Effector memory CD8-positive, alpha-beta T cell (primary cell): ENCODE results near the gene NCS1.

ENCODE experiments used
- ATAC-seq: fragments of 150-1000 bp; cut with Tn5 transposase; replicated peaks from 2 replicates; pipeline ENCODE4 v1.10.0; 2021; ENCODE audit warnings: mild to moderate bottlenecking, moderate library complexity
- DNase-seq, 3 experiments: peaks; one replicate each; pipeline ENCODE4 v3.0.0; 2021
- H3K27ac Mint-ChIP-seq, 2 donors: one replicate each; pipeline ENCODE4 v1.8.0; 2022; ENCODE audit warnings: mild to moderate bottlenecking in 2 of 2, mixed read lengths in 2 of 2, moderate library complexity in 2 of 2
- H3K27me3 Mint-ChIP-seq, 2 donors: one replicate each; pipeline ENCODE4 v1.8.0; 2022; ENCODE audit warnings: mixed read lengths in 2 of 2
- H3K36me3 Mint-ChIP-seq: one replicate; pipeline ENCODE4 v1.8.0; 2022; ENCODE audit warnings: mild to moderate bottlenecking, moderate library complexity, mixed read lengths; ENCODE audit not compliant: insufficient read depth
- H3K4me1 Mint-ChIP-seq, 2 donors: one replicate each; pipeline ENCODE4 v1.8.0; 2022; ENCODE audit warnings: low read depth in 2 of 2, mixed read lengths in 2 of 2
- H3K4me3 Mint-ChIP-seq, 2 donors: one replicate each; pipeline ENCODE4 v1.8.0; 2022; ENCODE audit warnings: mild to moderate bottlenecking in 2 of 2, mixed read lengths in 2 of 2, moderate library complexity in 2 of 2
- H3K9me3 Mint-ChIP-seq, 2 donors: one replicate each; pipeline ENCODE4 v1.8.0; 2022; ENCODE audit warnings: mixed read lengths in 2 of 2

NCS1 gene

DNA sequence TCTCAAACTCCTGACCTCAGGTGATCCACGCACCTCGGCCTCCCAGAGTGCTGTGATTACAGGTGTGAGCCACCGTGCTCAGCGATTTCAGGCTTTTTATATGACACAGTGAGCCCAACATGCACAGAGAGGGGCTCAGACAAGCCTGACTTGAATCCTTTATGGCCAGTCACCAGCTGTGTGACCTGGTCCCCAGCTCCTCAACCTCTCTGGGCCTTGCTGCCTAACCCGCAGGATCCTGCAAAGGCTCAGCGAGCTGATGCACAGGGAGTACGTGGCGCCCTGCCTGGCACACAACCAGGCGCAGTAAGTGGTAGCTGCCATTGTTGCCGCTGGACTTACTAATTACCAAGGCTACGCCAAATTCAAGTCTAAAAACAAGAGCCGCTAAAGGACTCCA is 16.6 kb upstream of the NCS1 start:
- Mint-ChIP-seq H3K9me3 (no peaks in the 10 kb centered on the region), H3K36me3 (no peaks in the 10 kb centered on the region), H3K4me3 (no peak overlapping the region), H3K4me1 (peaks cover 0 to 3% of the 10 kb centered on the region in 2 donors), H3K27ac (no peak overlapping the region), H3K27me3 (peaks cover 0 to 4% of the 10 kb centered on the region in 2 donors)
- ATAC-seq (no peak), DNase-seq (no peak)

DNA sequence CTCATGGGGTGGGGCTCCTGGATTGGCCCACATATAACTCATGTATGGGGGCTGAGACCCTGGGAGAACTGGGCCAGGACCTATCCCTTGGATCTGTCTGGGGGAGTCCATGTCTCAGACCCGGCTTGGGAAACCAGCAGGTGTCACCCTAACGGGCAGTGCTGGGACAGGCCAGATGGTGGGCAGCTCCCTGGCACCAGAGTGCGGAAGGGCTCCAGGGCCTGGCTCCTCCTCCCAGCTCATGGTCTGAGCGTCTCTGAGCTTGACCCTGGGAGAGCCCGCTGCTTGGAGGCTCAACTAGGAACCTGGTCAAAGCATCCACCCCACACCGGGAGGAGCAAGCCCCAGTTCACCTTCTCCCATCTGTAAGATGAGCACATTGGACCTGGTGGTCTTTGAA is 15.5 kb upstream of the NCS1 start:
- ATAC-seq (no peak), DNase-seq (no peak)
- Mint-ChIP-seq H3K4me1 (peaks cover 0 to 3% of the 10 kb centered on the region in 2 donors), H3K9me3 (no peaks in the 10 kb centered on the region), H3K36me3 (no peaks in the 10 kb centered on the region), H3K27ac (no peak overlapping the region), H3K4me3 (no peak overlapping the region), H3K27me3 (peaks cover 0 to 9% of the 10 kb centered on the region in 2 donors)

DNA sequence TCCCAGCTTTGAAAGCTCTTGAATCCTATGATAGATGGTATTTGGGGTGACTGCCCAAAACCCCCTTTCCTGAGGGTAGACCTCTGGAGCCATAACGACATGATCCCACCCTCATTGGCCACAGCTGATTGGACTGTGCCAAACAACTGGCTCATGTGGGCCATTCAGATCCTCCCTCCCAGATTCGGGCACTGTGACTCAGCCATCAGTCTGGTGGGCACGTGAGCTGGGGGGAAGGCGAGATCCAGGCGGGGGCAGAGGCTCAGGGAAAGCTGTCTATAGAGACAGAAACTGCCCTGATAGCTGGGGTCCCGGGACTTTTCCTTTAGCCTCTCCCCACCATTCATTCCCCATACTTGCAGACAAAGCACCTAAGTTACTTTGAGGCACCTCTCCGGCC is 15.1 kb upstream of the NCS1 start:
- no peak for ATAC-seq
- H3K4me3 Mint-ChIP-seq = no peak overlapping the region
- no peaks in the 10 kb centered on the region for H3K36me3 Mint-ChIP-seq
- DNase-seq = no peak
- H3K9me3 Mint-ChIP-seq = no peaks in the 10 kb centered on the region
- H3K27ac Mint-ChIP-seq = no peak overlapping the region
- H3K27me3 Mint-ChIP-seq = peaks cover 0 to 9% of the 10 kb centered on the region in 2 donors
- H3K4me1 Mint-ChIP-seq = peaks cover 0 to 3% of the 10 kb centered on the region in 2 donors

DNA sequence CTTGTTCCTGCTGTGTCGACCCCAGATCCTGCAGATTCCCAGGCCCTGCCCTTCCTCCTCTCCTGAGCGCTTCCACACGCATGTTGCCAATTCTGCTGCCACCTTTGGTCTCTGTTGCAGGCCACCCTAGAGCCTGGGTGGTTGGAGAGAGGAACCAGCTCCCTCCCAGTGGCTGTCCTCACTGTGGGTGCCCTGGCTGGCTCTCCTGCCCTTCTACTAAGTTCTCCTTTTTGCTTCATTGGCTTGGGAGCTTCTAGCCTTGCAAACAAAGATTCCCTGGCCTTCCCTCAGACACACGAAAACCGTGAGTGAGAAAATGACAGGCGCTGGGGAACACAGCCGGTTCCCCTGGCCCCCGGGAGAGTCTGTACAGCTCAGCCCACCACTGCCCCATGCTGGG is 14.2 kb upstream of the NCS1 start:
- Mint-ChIP-seq H3K27me3 (peaks cover 0 to 9% of the 10 kb centered on the region in 2 donors), H3K4me3 (no peak overlapping the region), H3K36me3 (no peaks in the 10 kb centered on the region), H3K9me3 (no peaks in the 10 kb centered on the region), H3K4me1 (peaks cover 0 to 3% of the 10 kb centered on the region in 2 donors), H3K27ac (peak overlapping the region in 1 of 2 donors; percentile 16)
- ATAC-seq (no peak), DNase-seq (no peak)

DNA sequence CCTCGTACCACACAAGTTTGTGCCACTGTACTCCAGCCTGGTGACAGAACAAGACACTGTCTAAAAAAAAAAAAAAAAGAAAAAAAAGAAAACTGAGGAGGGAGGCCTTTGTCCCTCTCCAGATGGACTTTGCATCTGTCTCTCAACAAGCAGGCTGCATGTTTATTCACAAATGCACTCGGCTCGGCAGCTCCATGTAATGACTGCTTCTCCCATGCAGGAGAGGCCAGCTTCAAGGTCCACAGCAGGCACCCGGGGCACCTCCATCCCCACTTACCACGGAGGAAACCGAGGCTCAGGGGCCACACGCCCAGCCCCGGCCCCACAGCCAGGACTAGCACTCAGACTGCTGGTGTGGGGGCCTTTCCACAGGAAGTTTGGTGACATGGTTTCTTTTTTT is 13.1 kb upstream of the NCS1 start:
- Mint-ChIP-seq H3K27me3 (peaks cover 0 to 9% of the 10 kb centered on the region in 2 donors), H3K27ac (no peak overlapping the region)
- ATAC-seq = no peak

DNA sequence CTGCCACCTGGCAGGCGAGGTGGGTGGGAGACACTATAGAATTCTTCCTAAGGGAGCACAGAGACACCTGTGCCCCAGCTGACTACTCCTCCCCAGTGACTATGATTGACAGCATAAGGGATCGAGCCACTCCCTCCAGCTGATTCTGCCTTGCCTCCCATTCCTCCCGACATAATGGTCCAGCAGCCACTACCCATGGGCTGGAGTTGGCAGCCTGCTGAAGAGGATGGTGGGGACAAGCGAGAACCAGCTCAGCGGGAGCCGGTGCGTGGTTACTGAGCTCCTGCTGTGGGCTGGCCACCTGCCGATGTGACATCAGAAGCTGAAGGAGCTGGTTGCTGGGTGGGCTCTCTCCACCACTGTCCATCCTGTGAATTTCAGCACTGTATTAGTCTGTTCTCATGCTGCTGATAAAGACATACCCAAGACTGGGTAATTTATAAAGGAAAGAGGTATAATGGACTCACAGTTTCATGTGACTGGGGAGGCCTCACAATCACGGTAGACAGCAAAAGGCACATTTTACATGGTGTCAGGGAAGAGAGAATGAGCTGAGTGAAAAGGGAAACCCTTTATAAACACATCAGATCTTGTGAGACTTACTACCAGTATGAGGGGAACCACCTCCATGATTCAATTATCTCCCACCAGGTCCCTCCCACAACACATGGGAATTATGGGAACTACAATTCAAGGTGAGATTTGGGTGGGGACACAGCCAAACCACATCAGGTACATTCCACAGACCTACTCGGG is 12.1 kb upstream of the NCS1 start:
- DNase-seq = no peak
- H3K27me3 Mint-ChIP-seq = peaks cover 0 to 9% of the 10 kb centered on the region in 2 donors
- peak overlapping the region in 1 of 2 donors; percentile 22 for H3K27ac Mint-ChIP-seq
- no peak for ATAC-seq
- no peak overlapping the region for H3K4me3 Mint-ChIP-seq
- H3K36me3 Mint-ChIP-seq = peaks cover 3% of the 10 kb centered on the region
- peaks cover 3 to 4% of the 10 kb centered on the region in 2 donors for H3K4me1 Mint-ChIP-seq
- no peaks in the 10 kb centered on the region for H3K9me3 Mint-ChIP-seq

More for the DNA sequence above, 13.1 kb upstream of the NCS1 start:
- no peak for DNase-seq
- Mint-ChIP-seq H3K9me3 (no peaks in the 10 kb centered on the region), H3K4me3 (no peak overlapping the region), H3K36me3 (peaks cover 1% of the 10 kb centered on the region), H3K4me1 (peaks cover 2 to 3% of the 10 kb centered on the region in 2 donors)

DNA sequence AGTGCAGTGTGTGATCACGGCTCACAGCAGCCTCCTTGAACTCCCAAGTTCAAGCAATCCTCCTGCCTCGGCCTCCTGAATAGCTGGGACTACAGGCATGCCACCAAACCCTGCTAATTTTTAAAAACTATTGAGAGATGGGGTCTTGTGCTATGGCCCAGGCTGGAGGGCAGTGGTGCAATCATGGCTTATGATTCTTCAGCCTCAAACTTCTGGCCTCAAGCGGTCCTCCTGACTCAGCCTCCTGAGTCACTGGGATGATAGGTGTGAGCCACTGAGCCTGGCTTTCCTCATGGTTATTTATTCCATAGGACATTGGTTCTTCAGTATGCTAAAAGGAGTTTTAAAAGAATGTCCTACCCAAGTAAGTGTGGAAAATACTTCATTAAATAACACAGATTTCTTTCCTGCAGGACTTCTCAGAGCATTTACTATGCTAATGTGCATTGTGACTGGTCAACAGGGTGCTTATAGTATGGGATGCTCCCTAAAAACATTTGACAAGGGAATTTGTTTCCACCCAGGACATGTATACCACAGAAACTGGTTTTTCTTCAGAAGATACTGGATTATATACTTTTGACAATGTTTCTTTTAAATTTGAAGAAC is 11.2 kb upstream of the NCS1 start:
- Mint-ChIP-seq H3K36me3 (peaks cover 3% of the 10 kb centered on the region), H3K4me1 (peaks cover 3 to 4% of the 10 kb centered on the region in 2 donors), H3K9me3 (no peaks in the 10 kb centered on the region), H3K4me3 (no peak overlapping the region), H3K27ac (peak overlapping the region in 1 of 2 donors; percentile 22), H3K27me3 (peaks cover 0 to 9% of the 10 kb centered on the region in 2 donors)
- ATAC-seq = no peak
- no peak for DNase-seq

DNA sequence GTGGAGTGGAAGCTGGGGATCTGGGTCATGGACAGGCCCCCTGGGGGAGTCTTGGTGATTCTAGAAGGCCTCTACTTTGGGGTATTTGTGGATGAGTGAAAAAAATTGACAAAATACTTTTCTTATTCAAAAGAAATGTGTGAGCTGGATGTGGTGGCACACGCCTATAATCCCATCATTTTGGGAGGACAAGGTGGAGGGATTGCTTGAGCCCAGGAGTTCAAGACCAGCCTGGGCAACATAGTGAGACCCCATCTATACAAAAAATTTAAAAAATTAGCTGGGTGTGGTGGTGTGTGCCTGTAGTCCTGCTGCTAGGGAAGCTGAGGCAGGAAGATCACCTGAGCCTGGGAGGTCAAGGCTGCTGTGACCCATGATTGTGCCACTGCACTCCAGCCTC is 6.6 kb upstream of the NCS1 start:
- Mint-ChIP-seq H3K27ac (peak overlapping the region in 1 of 2 donors; percentile 20), H3K4me1 (peaks cover 4 to 9% of the 10 kb centered on the region in 2 donors)
- ATAC-seq = no peak

DNA sequence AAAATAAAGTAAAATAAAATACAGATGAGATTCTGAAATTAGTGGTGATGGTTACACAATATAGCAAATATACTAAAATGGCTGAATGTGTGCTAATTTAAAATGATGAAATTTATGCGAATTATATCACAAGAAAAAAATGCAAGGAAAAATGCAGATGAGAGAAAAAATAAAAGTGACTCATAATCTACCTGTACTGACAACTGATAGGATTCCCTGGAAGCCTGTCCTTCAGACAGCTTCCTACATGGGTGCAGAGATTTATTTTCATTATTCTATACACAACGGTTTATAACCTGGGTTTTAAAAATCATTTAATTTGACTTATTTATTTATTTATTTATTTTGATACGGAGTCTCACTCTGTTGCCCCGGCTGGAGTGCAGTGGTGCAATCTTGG is 5.8 kb upstream of the NCS1 start:
- peaks cover 4 to 9% of the 10 kb centered on the region in 2 donors for H3K4me1 Mint-ChIP-seq
- H3K36me3 Mint-ChIP-seq = peaks cover 7% of the 10 kb centered on the region
- H3K27me3 Mint-ChIP-seq = no peaks in the 10 kb centered on the region
- no peaks in the 10 kb centered on the region for H3K9me3 Mint-ChIP-seq
- DNase-seq (no peak), ATAC-seq (no peak)
- H3K27ac Mint-ChIP-seq = no peak overlapping the region
- no peak overlapping the region for H3K4me3 Mint-ChIP-seq

More for the DNA sequence above, 6.6 kb upstream of the NCS1 start:
- H3K36me3 Mint-ChIP-seq = peaks cover 7% of the 10 kb centered on the region
- no peaks in the 10 kb centered on the region for H3K9me3 Mint-ChIP-seq
- no peak for DNase-seq
- H3K4me3 Mint-ChIP-seq = no peak overlapping the region
- peaks cover 0 to 5% of the 10 kb centered on the region in 2 donors for H3K27me3 Mint-ChIP-seq

DNA sequence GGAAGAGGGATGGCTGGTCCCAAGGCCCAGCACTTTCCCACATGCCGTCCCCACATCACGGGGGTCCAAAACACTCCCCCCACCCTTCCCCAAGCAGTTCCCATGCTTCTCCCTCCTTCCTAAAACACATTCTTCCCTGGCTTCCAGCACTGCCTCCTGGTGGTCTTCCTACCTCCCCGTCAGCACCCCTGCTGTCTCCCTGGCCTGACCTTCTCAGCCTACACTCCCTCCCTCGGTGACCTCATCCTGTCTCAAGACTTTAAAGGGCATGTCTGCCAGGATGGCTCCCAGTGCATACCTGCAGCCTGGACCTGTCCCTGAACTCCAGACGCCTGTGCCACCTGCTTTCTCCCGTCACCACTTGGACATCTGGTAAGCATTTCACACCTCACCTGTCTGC is 4.3 kb upstream of the NCS1 start:
- no peak for DNase-seq

DNA sequence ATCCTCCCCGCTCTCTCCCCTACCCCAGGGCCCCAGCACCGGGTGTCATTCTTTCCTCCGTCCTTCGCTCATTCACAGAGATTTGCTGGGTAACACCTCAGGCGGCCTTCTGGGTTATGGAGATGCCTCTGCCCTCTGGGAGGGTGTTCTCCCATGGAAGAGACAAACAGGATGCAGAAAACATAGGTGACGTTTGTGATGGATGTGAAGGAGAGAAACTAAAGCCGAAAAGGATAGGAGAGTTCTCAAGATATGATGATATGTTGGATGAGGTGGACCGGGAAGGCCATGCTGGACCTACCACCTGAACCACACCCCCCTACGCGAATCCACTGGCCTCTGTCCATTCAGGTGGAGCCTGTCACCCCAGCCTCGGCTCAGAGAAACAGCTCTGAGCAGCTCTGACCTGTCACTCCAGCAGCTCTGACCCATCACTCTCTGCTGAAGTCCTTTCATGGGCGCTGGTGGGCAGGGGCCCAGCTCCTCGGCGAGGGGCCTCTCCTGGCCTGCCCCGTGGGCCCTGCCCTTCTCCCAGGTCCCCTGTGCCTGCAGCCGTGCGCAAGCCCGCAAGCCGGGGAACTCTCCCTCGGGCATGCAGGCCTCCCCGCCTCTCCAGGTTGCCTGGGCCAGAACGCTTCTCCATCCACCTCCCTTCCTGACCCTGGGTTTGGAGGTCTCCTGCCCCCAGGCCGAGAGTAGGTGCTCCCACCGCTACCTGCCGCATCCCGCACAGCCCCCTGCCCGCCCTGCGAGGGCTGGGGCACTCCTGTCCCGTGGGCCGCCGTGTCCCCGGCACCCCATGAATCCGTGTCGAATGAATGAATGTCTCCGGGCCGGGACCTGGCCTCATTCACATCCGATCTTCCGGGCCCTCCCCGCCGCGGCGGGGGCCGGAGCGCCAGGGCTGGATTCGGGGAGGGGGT is 717 bp upstream of the NCS1 start:
- Mint-ChIP-seq H3K27me3 (peaks cover 11 to 14% of the 10 kb centered on the region in 2 donors), H3K27ac (peak overlapping the region; percentile 9 to 55), H3K36me3 (peaks cover 14% of the 10 kb centered on the region), H3K4me3 (peak overlapping the region; percentile 50 to 53), H3K9me3 (no peaks in the 10 kb centered on the region), H3K4me1 (peaks cover 5 to 12% of the 10 kb centered on the region in 2 donors)
- DNase-seq (no peak), ATAC-seq (peak; percentile 8)

More for the DNA sequence above, 4.3 kb upstream of the NCS1 start:
- Mint-ChIP-seq H3K27me3 (no peaks in the 10 kb centered on the region), H3K4me1 (peaks cover 4 to 9% of the 10 kb centered on the region in 2 donors), H3K36me3 (peaks cover 7% of the 10 kb centered on the region), H3K4me3 (no peak overlapping the region), H3K27ac (peak overlapping the region in 1 of 2 donors; percentile 46), H3K9me3 (no peaks in the 10 kb centered on the region)
- ATAC-seq = no peak

DNA sequence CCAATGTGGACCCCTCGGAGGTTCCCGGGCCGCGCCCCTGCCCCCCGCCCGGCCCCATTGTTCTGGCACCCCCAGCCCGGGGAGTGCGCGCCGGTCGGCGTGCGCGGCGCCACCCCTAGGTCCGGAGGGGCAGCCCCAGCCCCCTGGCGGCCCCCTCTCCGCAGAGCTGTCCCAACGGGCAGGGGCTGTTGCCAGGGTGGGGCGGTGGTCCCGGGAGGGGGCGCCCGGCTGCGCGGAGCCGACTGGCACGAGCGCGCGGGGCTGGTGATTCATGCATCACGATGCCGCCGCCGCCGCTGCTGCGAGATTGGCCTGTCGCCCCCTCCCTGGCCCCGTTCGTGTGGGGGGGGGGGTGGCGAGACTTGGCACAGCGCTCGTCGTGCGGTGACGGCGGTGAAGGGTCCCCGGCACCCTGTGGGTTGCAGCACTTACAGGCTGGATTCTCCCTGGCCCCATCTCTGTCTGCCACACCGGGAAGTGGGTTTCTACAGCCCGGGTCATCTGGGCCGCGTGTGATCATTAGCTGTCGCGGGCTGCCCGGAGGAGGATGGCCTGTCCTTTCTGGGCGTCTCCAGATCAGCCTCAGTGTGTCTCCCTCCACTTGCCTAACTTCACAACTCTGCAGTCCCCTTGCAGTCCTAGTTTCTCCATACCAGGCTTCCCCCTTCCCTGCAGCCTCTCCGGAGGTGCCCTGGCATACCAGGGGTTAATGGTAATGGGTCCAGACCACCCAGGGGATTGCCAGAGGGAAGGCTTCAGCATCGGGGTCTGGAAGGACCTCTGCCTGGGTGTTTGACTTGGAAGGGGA is 858 bp downstream of the NCS1 start:
- H3K27me3 Mint-ChIP-seq = peaks cover 11 to 14% of the 10 kb centered on the region in 2 donors
- H3K9me3 Mint-ChIP-seq = no peaks in the 10 kb centered on the region
- H3K4me1 Mint-ChIP-seq = peaks cover 0 to 8% of the 10 kb centered on the region in 2 donors
- peak; percentile 67 for ATAC-seq
- peak overlapping the region in 1 of 2 donors; percentile 59 for H3K27ac Mint-ChIP-seq
- DNase-seq = peak; percentile 25 to 47 (median 41)
- peak overlapping the region; percentile 67 to 68 for H3K4me3 Mint-ChIP-seq
- peaks cover 11% of the 10 kb centered on the region for H3K36me3 Mint-ChIP-seq
